ENCODE results near the gene SLC39A11. TPM values are rescaled to one million over a fixed set of nuclear protein-coding genes. Genes with fewer than 3 reads are reported as not detected.

Gene SLC39A11
- total and polyA plus RNA-seq, 2 of the 13 experiments (the other 11 are each of a cell fraction or from before 2014, with no cell fraction given), result 17.2 to 31.5 TPM

GRCh38 chr17:72987166-72987565 is 105.3 kb downstream of the SLC39A11 start:
- Histone ChIP-seq H2AFZ (ENCODE audit: low read length) (no peak overlapping the region), H3K27me3 (ENCODE audit: control insufficient read depth in 1 of 2, insufficient read depth in 2 of 2, low read length in 2 of 2) (no peaks in the 10 kb centered on the region), H3K9me3 (ENCODE audit: low read length) (no peaks in the 10 kb centered on the region), H4K20me1 (ENCODE audit: insufficient read depth, low read length) (no peaks in the 10 kb centered on the region), H3K4me1 (ENCODE audit: insufficient read depth, low read length) (peaks cover 24% of the 10 kb centered on the region), H3K4me2 (ENCODE audit: low read depth, low read length) (no peak overlapping the region), H3K9ac (ENCODE audit: insufficient read depth, low read depth, low read length) (no peak overlapping the region), H3K27ac (ENCODE audit: extremely low read length, insufficient read depth, low read length) (no peak overlapping the region), H3K36me3 (replicated peaks in 1 of 2; ENCODE audit: control insufficient read depth in 1 of 2, insufficient read depth in 2 of 2, low read length in 2 of 2) (no peaks in the 10 kb centered on the region), H3K79me2 (ENCODE audit: insufficient read depth, low read length) (no peaks in the 10 kb centered on the region), H3K4me3 (replicated peaks in 1 of 3; ENCODE audit: insufficient read depth in 1 of 3, low read depth in 2 of 3, low read length in 3 of 3) (no peak overlapping the region)
- BruUV-seq (replicated peaks), result no TSS peak
- TF ChIP-seq ZNF589 (CRISPR knock-in tag; conservative IDR thresholded peaks at IDR 0.05) (no peak), ZNF407 (CRISPR knock-in tag; IDR thresholded peaks at IDR 0.05; ENCODE audit: not compliant biosample characterization) (no peak), FOXA1 (IDR thresholded peaks at IDR 0.05) (no peak), FOXA1 (CRISPR knock-in tag; IDR thresholded peaks at IDR 0.05) (no peak), MTF1 (CRISPR knock-in tag; IDR thresholded peaks at IDR 0.05) (no peak)
- intact Hi-C loops (cut with micrococcal nuclease; ENCODE audit: unreplicated experiment), result loop anchor here (5.0 kb wide), 1 partner anchor 105 kb away; the partner anchor contains the start of gene SLC39A11
- no peak for ATAC-seq
- DNase-seq (ENCODE audit: low spot score), result no peak
- FAIRE-seq, result no peak
- ChIA-PET POLR2A (no interaction called here), CTCF (ENCODE audit: low intra/inter-chr PET ratio, low total read pairs) (interaction anchor here (0.8 to 1.8 kb wide), 3 partner anchors 169 to 259 kb away, joined by 3 to 16 read pairs (median 9); no protein-coding TSS in a partner anchor)
- in situ Hi-C loops (cut with HindIII; ENCODE audit: extremely low pct_ligation_motif_present, low pct_unique_long_range_greater_than_20kb), result loop anchor here (5.0 kb wide), 2 partner anchors 170 to 200 kb away; no protein-coding TSS in a partner anchor
- WGBS (ENCODE audit: low lambda C conversion rate), result 100% methylated on average over 1 of the region's 1 CpG

Measured in HepG2 (cell line).